MCF 10A (cell line): Measurements from ENCODE around the gene ZDHHC6. TPM values are rescaled to one million over a fixed set of nuclear protein-coding genes. Genes with fewer than 3 reads are reported as not detected.

Experiments
- BruUV-seq: library from RNA; stranded (reverse); fragments of 400-500 nt; replicated peaks from 2 replicates; lab custom pipeline; 2021; lab: Mats Ljungman, UMichigan
- CTCF ChIA-PET: fragments of 300-600 bp; sonication (Branson Sonifier 250); formaldehyde crosslinking; extraction: SDS; loops from one replicate; lab custom pipeline; 2021; ENCODE audit warnings: antibody characterized with exemption, inconsistent platforms; lab: Yijun Ruan, JAX
- POLR2A ChIA-PET: fragments of 300-600, 350-650 bp; sonication (Branson Sonifier 250); formaldehyde crosslinking; extraction: SDS; loops from one replicate; lab custom pipeline; 2020; ENCODE audit warnings: antibody characterized with exemption, inconsistent platforms; lab: Yijun Ruan, JAX
- DNase-seq: peaks from one replicate; pipeline ENCODE4 v3.0.0-alpha.2; 2018; ENCODE audit not compliant: unreplicated experiment
- H3K27ac Mint-ChIP-seq: one replicate; pipeline ENCODE4 v1.8.0; 2022; ENCODE audit warnings: mild to moderate bottlenecking, low read depth, mixed read lengths; ENCODE audit not compliant: unreplicated experiment
- H3K27me3 Mint-ChIP-seq: one replicate; pipeline ENCODE4 v1.8.0; 2022; ENCODE audit warnings: mixed read lengths; ENCODE audit not compliant: insufficient read depth, unreplicated experiment
- H3K36me3 Mint-ChIP-seq: one replicate; pipeline ENCODE4 v1.8.0; 2022; ENCODE audit warnings: mild to moderate bottlenecking, moderate library complexity, mixed read lengths; ENCODE audit not compliant: insufficient read depth, unreplicated experiment
- H3K4me1 Mint-ChIP-seq: one replicate; pipeline ENCODE4 v1.8.0; 2022; ENCODE audit warnings: mixed read lengths; ENCODE audit not compliant: insufficient read depth, unreplicated experiment
- H3K4me3 Mint-ChIP-seq: one replicate; pipeline ENCODE4 v1.8.0; 2022; ENCODE audit warnings: mild to moderate bottlenecking, moderate library complexity, mixed read lengths; ENCODE audit not compliant: unreplicated experiment
- H3K9me3 Mint-ChIP-seq: one replicate; pipeline ENCODE4 v1.8.0; 2022; ENCODE audit warnings: mixed read lengths; ENCODE audit not compliant: unreplicated experiment
- intact Hi-C: fragments of 100-400 bp; cut with micrococcal nuclease; formaldehyde crosslinking; loops from 2 replicates; pipeline ENCODE4 v1.14.1; 2022
- total RNA-seq: library from RNA; stranded (reverse); gene quantifications from 2 replicates; pipeline ENCODE4 v1.2.3, GENCODE V29; 2022
- TF ChIP-seq, protein P1 (sequence below): fragments of 200-600 bp; IDR thresholded peaks from one replicate; pipeline ENCODE4 v1.8.0; 2022; ENCODE audit warnings: antibody characterized with exemption, mild to moderate bottlenecking; ENCODE audit not compliant: unreplicated experiment

Gene ZDHHC6
- total RNA-seq, 1 experiment from 2014 or later, result 25.9 TPM

DNA sequence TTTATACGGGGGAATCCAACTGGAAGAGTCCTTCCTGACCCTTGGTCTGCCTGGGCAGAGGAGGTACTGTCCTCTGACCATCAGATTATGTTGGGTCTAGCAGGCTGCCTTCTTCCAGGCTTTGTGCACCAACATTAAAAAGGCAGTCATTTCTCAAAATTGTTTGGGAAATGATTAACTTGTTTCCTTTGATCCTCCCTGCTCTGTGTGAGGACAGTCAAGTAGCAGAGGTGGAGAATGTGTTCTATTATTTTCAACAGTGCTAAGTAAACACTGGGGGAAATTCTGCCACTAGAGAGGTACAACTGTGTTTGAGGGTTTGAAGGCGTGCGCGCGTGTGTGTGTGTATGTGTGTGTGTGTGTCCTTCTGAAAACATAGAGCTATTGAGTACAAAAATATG, 52.2 kb downstream of the ZDHHC6 start:
- TF ChIP-seq, protein P1, sequence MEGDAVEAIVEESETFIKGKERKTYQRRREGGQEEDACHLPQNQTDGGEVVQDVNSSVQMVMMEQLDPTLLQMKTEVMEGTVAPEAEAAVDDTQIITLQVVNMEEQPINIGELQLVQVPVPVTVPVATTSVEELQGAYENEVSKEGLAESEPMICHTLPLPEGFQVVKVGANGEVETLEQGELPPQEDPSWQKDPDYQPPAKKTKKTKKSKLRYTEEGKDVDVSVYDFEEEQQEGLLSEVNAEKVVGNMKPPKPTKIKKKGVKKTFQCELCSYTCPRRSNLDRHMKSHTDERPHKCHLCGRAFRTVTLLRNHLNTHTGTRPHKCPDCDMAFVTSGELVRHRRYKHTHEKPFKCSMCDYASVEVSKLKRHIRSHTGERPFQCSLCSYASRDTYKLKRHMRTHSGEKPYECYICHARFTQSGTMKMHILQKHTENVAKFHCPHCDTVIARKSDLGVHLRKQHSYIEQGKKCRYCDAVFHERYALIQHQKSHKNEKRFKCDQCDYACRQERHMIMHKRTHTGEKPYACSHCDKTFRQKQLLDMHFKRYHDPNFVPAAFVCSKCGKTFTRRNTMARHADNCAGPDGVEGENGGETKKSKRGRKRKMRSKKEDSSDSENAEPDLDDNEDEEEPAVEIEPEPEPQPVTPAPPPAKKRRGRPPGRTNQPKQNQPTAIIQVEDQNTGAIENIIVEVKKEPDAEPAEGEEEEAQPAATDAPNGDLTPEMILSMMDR, result no peak
- H3K4me1 Mint-ChIP-seq, result peaks cover 2% of the 10 kb centered on the region

DNA sequence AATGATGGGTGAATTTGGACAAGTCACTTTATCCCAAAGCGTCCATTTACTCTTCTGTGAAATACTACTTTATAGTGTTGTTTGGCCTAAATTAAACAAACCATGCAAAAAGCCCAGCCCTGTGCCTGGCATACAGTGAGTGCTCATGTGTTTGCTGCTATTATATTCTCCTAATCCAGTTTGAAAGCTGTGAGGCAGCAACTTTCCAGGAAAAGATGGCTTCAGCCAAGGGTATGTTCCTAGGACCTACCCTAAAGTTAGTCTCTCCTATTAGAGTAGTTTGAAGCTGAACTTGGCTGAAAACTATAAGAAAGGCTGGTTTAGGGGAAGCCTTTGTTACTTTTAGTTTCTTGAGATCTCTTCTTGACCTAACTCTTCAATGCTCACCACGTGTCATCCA, 52.9 kb downstream of the ZDHHC6 start:
- CTCF ChIA-PET, result interaction anchor here (0.5 to 0.7 kb wide), 2 partner anchors 23 to 737 kb away, joined by 3 read pairs; no protein-coding TSS in a partner anchor
- Mint-ChIP-seq H3K27ac (no peak overlapping the region), H3K9me3 (no peaks in the 10 kb centered on the region), H3K4me3 (no peak overlapping the region), H3K27me3 (no peaks in the 10 kb centered on the region), H3K4me1 (peaks cover 9% of the 10 kb centered on the region), H3K36me3 (no peaks in the 10 kb centered on the region)
- BruUV-seq, result no TSS peak
- intact Hi-C loops, result no loop called here
- DNase-seq, result no peak
- TF ChIP-seq, protein P1, result no peak
- POLR2A ChIA-PET, result no interaction called here

More for the DNA sequence above, 52.2 kb downstream of the ZDHHC6 start:
- POLR2A ChIA-PET, result no interaction called here
- no peaks in the 10 kb centered on the region for H3K36me3 Mint-ChIP-seq
- no TSS peak for BruUV-seq
- CTCF ChIA-PET, result interaction anchor here (0.6 kb wide), 1 partner anchor 1440 kb away, joined by 3 read pairs; no protein-coding TSS in a partner anchor
- intact Hi-C loops, result no loop called here
- H3K27ac Mint-ChIP-seq, result no peak overlapping the region
- H3K9me3 Mint-ChIP-seq, result no peaks in the 10 kb centered on the region
- no peak overlapping the region for H3K4me3 Mint-ChIP-seq
- H3K27me3 Mint-ChIP-seq, result no peaks in the 10 kb centered on the region
- DNase-seq, result no peak

GRCh38 chr10:112393341-112393740, 53.4 kb downstream of the ZDHHC6 start:
- ChIA-PET CTCF (interaction anchor here (0.5 to 0.7 kb wide), 2 partner anchors 22 to 737 kb away, joined by 3 read pairs; no protein-coding TSS in a partner anchor), POLR2A (no interaction called here)
- H3K9me3 Mint-ChIP-seq, result no peaks in the 10 kb centered on the region
- intact Hi-C loops, result no loop called here
- no peaks in the 10 kb centered on the region for H3K36me3 Mint-ChIP-seq
- no peak for DNase-seq
- H3K4me3 Mint-ChIP-seq, result no peak overlapping the region
- no TSS peak for BruUV-seq
- TF ChIP-seq, protein P1, result no peak
- H3K4me1 Mint-ChIP-seq, result peaks cover 10% of the 10 kb centered on the region
- H3K27me3 Mint-ChIP-seq, result no peaks in the 10 kb centered on the region
- H3K27ac Mint-ChIP-seq, result no peak overlapping the region

- H3K4me1 Mint-ChIP-seq, result peaks cover 10% of the 10 kb centered on the region
- ChIA-PET CTCF (interaction anchor here (0.6 to 1.1 kb wide), 3 partner anchors 9 to 82 kb away, joined by 3 to 4 read pairs (median 3); no protein-coding TSS in a partner anchor), POLR2A (no interaction called here)
- H3K27me3 Mint-ChIP-seq, result no peaks in the 10 kb centered on the region
- DNase-seq, result no peak
- no peak overlapping the region for H3K27ac Mint-ChIP-seq
- intact Hi-C loops, result no loop called here
- H3K36me3 Mint-ChIP-seq, result no peaks in the 10 kb centered on the region
- H3K9me3 Mint-ChIP-seq, result no peaks in the 10 kb centered on the region
- TF ChIP-seq, protein P1, result no peak
- H3K4me3 Mint-ChIP-seq, result no peak overlapping the region
- BruUV-seq, result no TSS peak
Observed at GRCh38 chr10:112390125-112390703, 56.5 kb downstream of the ZDHHC6 start.
